Activated CD4-positive, alpha-beta T cell treated with anti-CD3 and anti-CD28 coated beads, Interleukin-2, amount 50 U/mL, for 4 hours (primary cell): ENCODE data around the gene EBLN1.
"Not testable (repeated sequence)": the region's sequence is repeated elsewhere in the genome, so short reads cannot be mapped to it uniquely, and the experiment has no call there.

Experiments used
- DNase-seq, 2 experiments: peaks; one replicate each; pipeline ENCODE4 v3.0.0-alpha.2; 2020

The EBLN1 gene

DNA sequence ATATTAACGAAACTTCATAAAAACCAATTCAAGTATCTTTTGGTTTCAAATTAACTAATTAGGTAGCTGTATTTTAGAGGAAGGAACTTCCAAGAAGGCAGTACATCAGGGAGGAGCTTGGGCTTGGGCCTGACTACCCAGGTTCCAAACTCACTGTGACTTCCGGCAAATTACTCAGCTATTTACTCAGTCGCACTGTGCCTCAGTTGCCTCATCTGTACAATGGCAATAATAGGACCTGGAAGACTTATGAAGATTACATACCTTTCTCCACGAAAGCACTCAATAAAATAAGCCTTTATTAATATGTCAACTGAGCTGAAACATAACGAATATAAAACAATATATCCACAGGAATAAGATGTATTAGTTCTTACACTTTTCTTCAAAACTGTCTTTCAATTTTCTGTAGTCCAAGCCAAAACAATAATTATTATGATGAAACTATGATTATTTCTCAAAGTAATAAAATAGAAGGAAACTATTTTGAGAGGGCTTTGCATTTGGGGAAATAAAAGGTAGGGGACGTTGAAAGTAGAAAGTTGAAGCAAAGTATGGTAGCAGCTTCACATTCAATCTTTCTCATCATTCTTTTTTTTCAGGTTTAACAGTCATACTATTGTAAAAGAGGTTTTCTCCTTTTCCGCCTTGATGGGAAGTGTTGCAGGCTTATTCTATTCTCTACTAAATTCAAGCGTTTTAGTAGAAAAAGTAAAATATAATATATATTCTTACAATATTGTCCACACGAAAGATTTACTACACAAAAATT, 10.5 kb upstream of the EBLN1 start:
- DNase-seq, result no peak

DNA sequence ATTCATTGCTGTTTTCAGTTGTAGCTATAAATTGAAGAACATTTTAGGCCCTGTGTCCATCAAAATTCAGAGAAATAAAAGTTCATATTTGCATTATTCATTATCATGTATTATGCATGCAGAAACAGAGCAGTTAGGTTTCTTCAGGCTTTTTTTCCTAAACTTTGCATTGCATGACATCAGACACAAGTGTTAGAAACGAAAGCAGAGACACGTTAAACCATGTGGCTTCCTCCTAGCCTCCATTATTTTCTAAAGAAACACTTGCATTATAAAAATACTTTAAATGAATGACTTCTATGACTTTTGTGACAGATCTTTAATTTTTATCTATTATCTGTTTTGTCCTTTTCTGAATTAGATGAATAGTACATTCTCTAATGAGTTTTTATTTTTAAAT, 8.8 kb upstream of the EBLN1 start:
- DNase-seq, result no peak

DNA sequence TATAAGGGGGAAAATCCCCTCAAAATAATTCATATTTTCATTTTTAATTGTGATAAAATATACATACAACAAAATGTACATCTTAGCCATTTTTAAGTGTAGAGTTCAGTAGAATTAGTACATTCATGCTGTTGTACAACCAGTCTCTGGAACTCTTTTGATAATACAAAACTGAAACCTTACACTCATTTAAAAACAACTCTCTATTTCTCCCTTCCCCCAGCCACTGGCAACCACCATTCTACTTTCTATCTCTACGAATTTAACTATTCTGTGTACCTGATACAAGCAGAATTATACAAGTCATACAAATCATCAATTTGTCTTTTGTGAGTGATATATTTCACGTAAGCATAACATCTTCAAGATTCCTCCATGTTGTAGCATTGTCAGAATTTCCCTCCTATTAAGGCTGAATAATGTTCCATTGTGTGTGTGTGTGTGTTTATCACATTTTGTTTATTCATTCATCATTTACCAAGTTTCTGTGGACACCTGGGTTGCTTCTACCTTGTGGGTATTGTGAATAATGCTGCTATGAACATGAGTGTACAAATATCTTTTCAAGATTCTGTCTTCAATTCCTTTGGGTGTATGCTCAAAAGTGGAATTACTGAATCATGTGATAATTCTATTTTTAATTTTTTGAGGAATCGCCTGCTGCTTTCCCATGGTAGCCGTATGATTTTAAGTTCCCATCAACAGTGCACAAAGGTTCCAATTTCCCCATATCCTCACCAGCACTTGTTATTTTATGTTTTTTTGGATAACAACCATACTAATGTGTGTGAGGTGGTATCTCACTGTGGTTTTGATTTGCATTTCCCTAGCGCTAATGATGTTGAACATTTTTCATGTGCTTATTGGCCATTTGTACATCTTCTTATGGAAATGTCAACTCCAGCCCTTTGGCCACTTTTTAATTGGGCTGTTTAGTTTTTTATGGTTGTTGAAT, 4.7 kb upstream of the EBLN1 start:
- DNase-seq, result no peak

DNA sequence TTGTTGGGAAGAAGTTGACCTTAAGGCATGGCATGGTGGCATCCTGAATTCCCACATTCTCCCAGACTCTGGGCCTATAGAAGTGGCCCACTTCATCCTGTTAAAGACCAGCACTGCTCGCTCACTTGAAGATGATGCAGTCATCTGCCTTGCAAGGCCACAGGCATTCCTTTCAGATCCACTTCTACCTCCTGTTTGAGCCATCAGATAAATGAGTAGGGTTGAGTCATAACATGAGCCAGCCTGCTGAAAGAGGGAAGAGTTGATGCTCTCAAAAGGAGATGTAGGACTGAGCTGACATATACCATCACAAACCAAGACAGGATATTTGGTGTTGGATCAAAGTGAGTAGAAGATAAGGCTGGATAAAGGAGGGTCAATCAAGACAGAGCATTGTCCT, 1.5 kb upstream of the EBLN1 start:
- DNase-seq, result no peak

DNA sequence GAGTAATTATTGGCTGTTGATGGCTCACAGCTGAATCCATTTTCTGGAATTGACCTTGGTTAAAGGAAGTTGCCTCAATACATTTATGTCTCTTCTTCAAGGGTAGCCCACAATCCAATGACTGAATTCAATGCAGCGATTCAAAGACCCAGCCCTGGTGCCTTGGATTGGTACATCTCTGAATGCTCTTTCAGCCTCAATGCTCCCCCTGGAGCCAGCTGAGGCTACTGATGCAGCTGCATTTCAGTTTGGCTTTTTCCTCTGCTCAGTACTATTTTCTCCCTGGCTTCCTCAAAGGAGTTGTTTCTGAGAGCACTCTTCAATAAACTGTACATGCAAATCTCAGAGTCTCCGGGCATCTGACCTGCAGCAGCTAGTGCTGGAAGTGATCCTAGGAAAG, 633 bp upstream of the EBLN1 start:
- DNase-seq, result no peak

DNA sequence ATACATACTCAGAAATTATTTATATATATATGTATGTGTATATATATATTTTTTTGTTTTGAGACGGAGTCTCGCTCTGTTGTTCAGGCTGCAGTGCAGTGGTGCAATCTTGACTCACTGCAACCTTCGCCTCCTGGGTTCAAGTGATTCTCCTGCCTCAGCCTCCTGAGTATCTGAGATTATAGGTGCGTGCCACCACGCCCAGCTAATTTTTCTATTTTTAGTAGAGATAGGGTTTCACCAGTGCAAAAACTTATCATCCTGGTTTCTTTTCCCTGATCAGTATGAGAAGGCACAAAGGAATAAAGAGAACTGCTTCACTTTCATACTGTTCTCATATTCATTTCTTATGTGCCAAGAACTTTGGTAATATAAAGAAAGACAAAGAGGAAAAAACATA, 731 bp downstream of the EBLN1 start:
- DNase-seq, result not testable (repeated sequence)

DNA sequence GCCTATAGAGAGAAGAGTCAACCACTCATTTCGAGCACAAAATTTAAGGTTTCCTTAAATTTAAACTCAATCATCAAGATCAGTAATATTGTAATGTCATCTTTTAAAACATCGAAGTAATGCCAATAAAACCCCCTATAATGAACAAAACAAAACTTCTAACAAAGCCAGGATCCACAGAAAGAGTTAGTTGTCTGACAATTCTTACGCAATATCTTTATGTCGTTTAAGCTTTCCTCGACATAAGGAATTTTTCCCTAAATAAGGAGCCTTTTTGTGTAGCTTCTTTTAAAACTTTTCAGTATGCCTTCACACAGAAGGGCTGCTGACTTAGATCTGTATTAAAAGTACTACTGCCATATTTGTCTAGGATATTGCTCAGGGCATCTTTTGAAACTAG, 7.5 kb downstream of the EBLN1 start:
- DNase-seq, result no peak

DNA sequence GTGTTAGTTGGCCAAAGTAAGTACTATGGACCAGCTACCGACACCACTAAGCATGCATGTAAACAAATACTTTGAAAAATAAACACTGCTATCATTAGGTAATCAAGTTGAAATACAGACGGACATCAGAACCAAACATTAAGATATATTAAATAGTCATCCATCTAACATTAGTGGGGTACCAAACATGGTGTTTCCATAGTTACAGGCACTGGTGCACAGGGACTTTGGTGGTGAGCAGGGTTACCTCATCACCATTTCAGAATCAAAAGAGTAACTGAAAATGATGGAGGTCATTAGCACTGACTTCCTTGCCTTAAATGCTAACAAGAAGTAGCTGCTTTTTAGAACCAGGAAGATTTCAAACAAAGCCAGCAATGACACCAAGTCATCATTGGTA, 23.9 kb downstream of the EBLN1 start:
- DNase-seq, result no peak

DNA sequence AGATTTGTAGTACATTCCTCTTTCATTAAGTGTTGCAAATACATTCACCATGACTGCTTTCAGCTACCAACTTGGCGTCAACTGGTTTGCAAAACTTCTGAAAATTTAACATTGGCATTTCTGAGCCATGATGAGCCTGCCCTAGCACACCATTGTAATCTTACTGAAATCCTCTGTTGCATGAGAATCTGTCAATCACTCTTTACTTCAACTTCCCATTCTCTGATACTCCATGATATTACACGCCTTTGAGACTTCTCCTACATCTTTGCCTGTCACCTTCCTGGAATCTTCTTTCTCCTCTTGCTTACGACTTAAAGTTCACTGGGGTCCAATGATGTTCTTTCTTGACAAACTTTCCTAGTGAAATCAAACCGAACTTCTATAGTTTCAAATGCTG, 32.2 kb downstream of the EBLN1 start:
- no peak for DNase-seq

DNA sequence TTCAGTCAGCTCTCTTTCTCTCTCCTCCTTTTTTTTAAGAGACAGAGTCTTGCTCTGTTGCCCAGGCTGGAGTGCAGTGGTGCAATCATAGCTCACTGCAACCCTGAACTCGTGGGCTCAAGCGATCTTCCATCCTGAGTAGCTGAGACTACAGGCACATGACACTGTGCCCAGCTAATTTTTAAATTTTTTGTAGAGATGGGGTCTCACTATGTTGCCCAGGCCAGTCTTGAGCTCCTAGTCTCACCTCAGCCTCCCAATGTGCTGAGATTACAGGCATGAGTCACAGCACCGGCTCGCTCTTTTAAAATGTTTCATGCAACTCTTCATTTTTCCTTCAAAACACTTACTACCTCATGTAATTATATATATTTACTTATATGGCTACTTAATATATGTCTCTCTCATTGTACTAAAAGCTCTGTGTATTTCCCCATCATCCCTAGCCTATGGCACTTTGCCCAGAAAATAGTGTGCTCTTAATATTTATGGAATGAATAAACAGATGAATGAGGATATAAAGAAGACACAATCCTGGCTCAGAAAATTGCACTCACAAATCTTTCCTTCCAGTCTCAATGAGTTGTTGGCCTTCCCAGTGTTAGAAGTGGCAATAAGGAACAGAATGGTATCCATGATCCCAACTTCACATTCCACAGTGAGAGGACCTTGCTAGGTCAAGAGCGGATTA, 33.9 kb downstream of the EBLN1 start:
- DNase-seq, result no peak

DNA sequence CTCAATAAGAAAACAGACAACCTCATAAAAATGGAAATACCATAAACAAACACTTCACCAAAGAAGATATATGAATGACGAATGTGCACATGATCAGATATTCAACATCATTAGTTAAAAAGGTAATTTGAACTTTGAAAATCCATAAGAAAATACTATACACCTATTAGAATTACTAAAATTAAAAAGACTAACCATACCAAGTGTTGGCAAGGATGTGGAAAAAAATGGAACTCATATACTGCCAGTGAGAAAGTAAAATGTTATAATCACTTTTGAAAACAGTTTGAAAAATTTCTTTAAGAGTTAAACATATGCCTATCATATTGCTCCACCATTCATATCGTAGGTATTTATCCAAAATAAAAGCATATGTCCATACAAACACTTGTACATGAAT, 37.1 kb downstream of the EBLN1 start:
- no peak for DNase-seq

DNA sequence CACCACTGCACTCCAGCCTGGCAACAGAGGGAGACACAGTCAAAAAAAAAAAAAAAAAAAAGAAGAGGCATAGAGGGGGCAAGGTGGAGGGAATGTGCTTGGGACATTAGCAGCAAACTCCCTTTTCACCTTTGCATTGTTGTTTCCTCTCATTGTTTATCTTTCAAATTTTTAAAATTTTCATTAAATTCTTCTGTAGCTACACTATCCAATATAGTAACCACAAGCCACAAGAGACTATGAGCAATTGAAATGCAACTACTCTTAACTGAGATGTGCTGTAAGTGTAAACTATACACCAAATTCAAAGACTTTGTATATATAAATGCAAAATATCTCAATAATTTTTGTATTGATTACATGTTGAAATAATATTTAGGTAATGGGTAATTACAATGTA, 43.4 kb downstream of the EBLN1 start:
- no peak for DNase-seq

DNA sequence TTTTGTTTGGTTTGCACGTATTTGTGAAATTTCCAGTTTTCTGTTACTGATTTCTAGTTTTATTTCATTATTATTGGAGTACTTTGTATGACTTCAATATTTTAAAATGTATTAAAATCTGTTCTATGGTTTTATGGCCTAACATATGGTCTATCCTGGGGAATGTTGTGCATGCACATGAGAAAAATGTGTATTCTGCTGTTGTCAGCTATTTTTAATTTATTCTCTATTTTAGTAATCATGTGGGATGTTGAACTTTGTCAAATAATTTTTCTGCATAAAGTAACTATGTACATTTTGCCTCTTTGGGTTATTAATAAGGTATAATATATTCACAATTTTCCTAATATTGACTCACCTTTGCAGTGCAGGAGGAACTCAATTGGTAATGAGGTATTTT, 46.7 kb downstream of the EBLN1 start:
- no peak for DNase-seq

DNA sequence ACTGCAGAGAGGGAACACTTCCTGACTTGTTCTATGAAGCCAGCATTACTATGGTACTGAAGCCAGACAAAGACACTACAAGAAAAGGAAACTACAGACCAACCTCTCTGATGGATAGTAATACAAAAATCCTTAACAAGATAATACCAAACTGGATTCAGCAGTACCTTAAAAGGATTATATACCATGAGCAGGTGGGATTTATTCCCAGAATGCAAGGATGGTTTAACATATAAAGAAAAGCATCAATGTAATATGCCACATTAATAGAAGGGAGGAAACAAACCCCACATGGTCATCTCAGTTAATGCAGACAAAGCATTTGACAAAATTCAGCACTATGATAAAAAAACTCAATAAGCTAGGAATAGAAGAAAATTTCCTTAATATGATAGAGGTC, 47.2 kb downstream of the EBLN1 start:
- DNase-seq, result no peak

DNA sequence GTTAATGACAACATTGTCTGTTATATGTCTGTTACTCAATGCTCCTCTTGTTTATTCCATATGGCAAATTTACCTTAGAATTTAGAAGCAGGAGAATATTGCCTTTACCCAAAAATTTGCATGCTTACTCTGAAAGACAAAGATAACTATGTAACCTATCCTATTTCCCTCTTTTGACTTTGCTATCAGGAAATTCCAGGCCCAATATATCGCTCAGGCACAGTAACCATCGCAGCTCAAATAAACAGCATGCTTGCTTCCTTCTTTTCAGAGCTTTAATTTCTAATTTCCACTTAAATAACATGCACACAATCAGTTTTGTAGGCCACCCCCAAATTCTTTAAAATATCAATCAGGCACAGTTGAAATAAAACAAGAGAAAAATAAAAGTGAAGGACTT, 57.8 kb downstream of the EBLN1 start:
- no peak for DNase-seq

DNA sequence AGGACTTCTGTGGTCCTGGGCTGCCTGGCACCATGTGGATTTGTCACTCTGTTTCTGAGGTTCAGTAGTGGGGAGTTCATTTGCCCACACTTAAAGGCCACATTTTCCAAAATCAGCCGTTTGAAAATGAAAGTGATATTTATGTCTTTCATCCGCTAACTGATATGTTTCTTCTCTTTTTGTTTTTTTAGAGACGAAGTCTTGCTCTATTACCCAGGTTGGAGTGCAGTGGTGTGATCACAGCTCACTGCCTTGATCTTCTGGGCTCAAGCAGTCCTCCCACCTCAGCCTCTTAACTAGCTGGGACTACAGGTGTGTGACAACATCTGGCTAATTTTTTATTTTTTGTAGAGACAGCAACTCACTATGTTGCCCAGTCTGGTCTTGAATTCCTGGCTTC, 58.6 kb downstream of the EBLN1 start:
- DNase-seq, result no peak
